Measurements from ENCODE around the gene ODR4. TPM values are rescaled to one million over a fixed set of nuclear protein-coding genes. Genes with fewer than 3 reads are reported as not detected.

ODR4 gene
- total RNA-seq, 1 donor from 2014 or later, result 25.5 TPM

GRCh38 chr1:186465946-186466345 lies 90.3 kb downstream of the ODR4 start:
- Mint-ChIP-seq H3K4me3 (ENCODE audit: low read depth) (no peak overlapping the region), H3K4me1 (ENCODE audit: low read depth) (no peaks in the 10 kb centered on the region), H3K9me3 (ENCODE audit: low read depth) (no peaks in the 10 kb centered on the region), H3K27me3 (no peaks in the 10 kb centered on the region), H3K36me3 (ENCODE audit: insufficient read depth) (no peaks in the 10 kb centered on the region), H3K27ac (no peak overlapping the region)
- DNase-seq (ENCODE audit: low spot score, unreplicated experiment), result no peak
- no peak for TF ChIP-seq CTCF (IDR thresholded peaks at IDR 0.05; ENCODE audit: unreplicated experiment)

Other genes starting within 250 kb of the ODR4 start
- not detected in 2 replicates for gene PRG4, start 79.6 kb upstream of the ODR4 start, total RNA-seq
- gene TPR, start 585 bp upstream of the ODR4 start, total RNA-seq, result 134 and 136 TPM in 2 replicates
- not detected in 2 replicates for gene PDC, start 85.3 kb downstream of the ODR4 start, total RNA-seq

Data from progenitor cell of endocrine pancreas (in vitro differentiated cells).